H1 (cell line): ENCODE measurements around the gene BLOC1S1. TPM values are rescaled to one million over a fixed set of nuclear protein-coding genes. Genes with fewer than 3 reads are reported as not detected.

Experiments
- CTCF ChIA-PET: fragments of 300-600 bp; sonication (Branson Sonifier 250); formaldehyde crosslinking; loops from one replicate; lab custom pipeline; 2021; ENCODE audit not compliant: partially characterized antibody; lab: Charles Lee
- POLR2A ChIA-PET: fragments of 300-600 bp; sonication (Branson Sonifier 250); formaldehyde crosslinking; loops from one replicate; lab custom pipeline; 2021; ENCODE audit warnings: inconsistent platforms; ENCODE audit not compliant: partially characterized antibody; lab: Charles Lee
- DNase-seq, 2 experiments: peaks; one replicate each; pipeline versions ENCODE4 v3.0.0 to v3.0.0-alpha.2; 2010 to 2022; ENCODE audit warnings: low spot score in 2 of 2, low read depth in 1 of 2, mixed read lengths in 1 of 2
- FAIRE-seq: peaks from 2 replicates; lab custom pipeline; 2011; peaks lifted over from hg19 to GRCh38; lab: Jason Lieb, UNC
- H2AFZ ChIP-seq: 2 replicates; pipeline ENCODE4 v1.8.1; 2012; ENCODE audit warnings: low read length, inconsistent platforms
- H2AK5ac ChIP-seq: 2 replicates; pipeline ENCODE4 v1.6.1; 2013; ENCODE audit warnings: low read depth, low read length
- H2BK120ac ChIP-seq: replicated peaks from 2 replicates; pipeline ENCODE3; 2013; ENCODE audit warnings: low read depth, low read length, inconsistent platforms
- H2BK12ac ChIP-seq: 2 replicates; pipeline ENCODE4 v1.6.1; 2013; ENCODE audit warnings: low read depth, low read length
- H2BK15ac ChIP-seq: 2 replicates; pipeline ENCODE4 v1.6.1; 2013; ENCODE audit warnings: low read length
- H2BK20ac ChIP-seq: 2 replicates; pipeline ENCODE4 v1.6.1; 2013; ENCODE audit warnings: low read length
- H2BK5ac ChIP-seq: 2 replicates; pipeline ENCODE4 v1.6.1; 2013; ENCODE audit warnings: low read depth, low read length
- H3K14ac ChIP-seq: 2 replicates; pipeline ENCODE4 v1.6.1; 2013; ENCODE audit warnings: inconsistent platforms; ENCODE audit not compliant: insufficient read length
- H3K18ac ChIP-seq: 2 replicates; pipeline ENCODE4 v1.6.1; 2013; ENCODE audit warnings: low read length; ENCODE audit errors: extremely low read depth
- H3K23ac ChIP-seq: 2 replicates; pipeline ENCODE4 v1.6.1; 2013; ENCODE audit warnings: inconsistent platforms; ENCODE audit not compliant: insufficient read length
- H3K23me2 ChIP-seq: 2 replicates; pipeline ENCODE4 v1.6.1; 2013; ENCODE audit warnings: low read depth, low read length
- H3K27ac ChIP-seq: 2 replicates; pipeline ENCODE4 v1.6.1; 2011; ENCODE audit warnings: low read depth, low read length, inconsistent platforms
- H3K27me3 ChIP-seq, 4 experiments: replicated peaks in 1 of 4; 1 replicate in 1 of 4; 2 replicates in 3 of 4; pipeline versions ENCODE4 v1.6.1 to v1.8.1; 2011 to 2013; ENCODE audit warnings: low read length in 3 of 4, mild to moderate bottlenecking in 3 of 4, inconsistent platforms in 2 of 4, mixed read lengths in 2 of 4, moderate library complexity in 1 of 4; ENCODE audit not compliant: control insufficient read depth in 3 of 4, insufficient read depth in 3 of 4; ENCODE audit errors: extremely low read depth in 1 of 4
- H3K36me3 ChIP-seq, 4 experiments: 2 replicates each; pipeline versions ENCODE4 v1.6.1 to v1.8.1; 2011 to 2013; ENCODE audit warnings: mild to moderate bottlenecking in 4 of 4, low read length in 3 of 4, moderate library complexity in 2 of 4, control low read depth in 1 of 4, inconsistent platforms in 1 of 4; ENCODE audit not compliant: insufficient read depth in 4 of 4, control insufficient read depth in 2 of 4
- H3K4ac ChIP-seq: replicated peaks from 2 replicates; pipeline ENCODE3; 2013; ENCODE audit warnings: low read length, low read depth, mixed read lengths, inconsistent platforms; ENCODE audit not compliant: insufficient read length
- H3K4me1 ChIP-seq, 4 experiments: replicated peaks in 1 of 4; 1 replicate in 1 of 4; 2 replicates in 3 of 4; pipeline versions ENCODE4 v1.6.1 to v1.8.1; 2011 to 2013; ENCODE audit warnings: low read length in 3 of 4, inconsistent platforms in 2 of 4, mixed read lengths in 1 of 4; ENCODE audit not compliant: insufficient read depth in 4 of 4, control insufficient read depth in 3 of 4
- H3K4me2 ChIP-seq, 2 experiments: 2 replicates each; pipeline versions ENCODE4 v1.6.1 to v1.8.1; 2011 to 2013; ENCODE audit warnings: low read depth in 2 of 2, low read length in 2 of 2, control low read depth in 1 of 2, inconsistent platforms in 1 of 2, mild to moderate bottlenecking in 1 of 2; ENCODE audit not compliant: insufficient read depth in 1 of 2
- H3K4me3 ChIP-seq, 4 experiments: fragments of 200-600, 300-600 bp in 1 of 4; sonication (generic), shearing (Covaris generic), sonication (Bioruptor Twin) in 1 of 4; 2 replicates each; pipeline versions ENCODE4 v1.5.1 to v1.8.1; 2011 to 2016; ENCODE audit warnings: low read length in 4 of 4, low read depth in 3 of 4, control low read depth in 2 of 4, inconsistent platforms in 2 of 4, mild to moderate bottlenecking in 2 of 4, mixed read lengths in 1 of 4, moderate library complexity in 1 of 4; ENCODE audit not compliant: insufficient read depth in 2 of 4; ENCODE audit errors: extremely low read depth in 1 of 4
- H3K56ac ChIP-seq: replicated peaks from 2 replicates; pipeline ENCODE3; 2013; ENCODE audit warnings: low read depth, mild to moderate bottlenecking, mixed read lengths, low read length, inconsistent platforms; ENCODE audit not compliant: insufficient read length
- H3K79me1 ChIP-seq: 2 replicates; pipeline ENCODE4 v1.6.1; 2013; ENCODE audit warnings: low read depth, low read length, control low read depth
- H3K79me2 ChIP-seq, 2 experiments: 2 replicates each; pipeline versions ENCODE4 v1.6.1 to v1.8.1; 2012 to 2013; ENCODE audit warnings: low read length in 2 of 2, mild to moderate bottlenecking in 2 of 2, inconsistent platforms in 1 of 2; ENCODE audit not compliant: insufficient read depth in 2 of 2, control insufficient read depth in 1 of 2
- H3K9ac ChIP-seq, 4 experiments: replicated peaks in 1 of 4; 1 replicate in 1 of 4; 2 replicates in 3 of 4; pipeline versions ENCODE4 v1.6.1 to v1.8.1; 2011 to 2013; ENCODE audit warnings: low read depth in 3 of 4, low read length in 3 of 4, control low read depth in 2 of 4, mild to moderate bottlenecking in 2 of 4, moderate library complexity in 2 of 4, inconsistent platforms in 1 of 4; ENCODE audit errors: extremely low read depth in 1 of 4
- H3K9me3 ChIP-seq, 2 experiments: 2 replicates each; pipeline versions ENCODE4 v1.6.1 to v1.8.1; 2012 to 2013; ENCODE audit warnings: mild to moderate bottlenecking in 2 of 2, moderate library complexity in 2 of 2, control low read depth in 1 of 2, inconsistent platforms in 1 of 2, low read depth in 1 of 2, low read length in 1 of 2, mixed read lengths in 1 of 2; ENCODE audit not compliant: insufficient read depth in 2 of 2
- H4K20me1 ChIP-seq, 2 experiments: replicated peaks in 1 of 2; 2 replicates each; pipeline versions ENCODE3 to v1.8.1; 2011 to 2013; ENCODE audit warnings: inconsistent platforms in 2 of 2, low read length in 2 of 2, mild to moderate bottlenecking in 1 of 2; ENCODE audit not compliant: insufficient read depth in 2 of 2, control insufficient read depth in 1 of 2
- H4K5ac ChIP-seq: 2 replicates; pipeline ENCODE4 v1.6.1; 2013; ENCODE audit warnings: low read length, low read depth, mixed read lengths, inconsistent platforms; ENCODE audit not compliant: insufficient read length
- H4K8ac ChIP-seq: 2 replicates; pipeline ENCODE4 v1.8.0; 2013; ENCODE audit warnings: mild to moderate bottlenecking, moderate library complexity, low read length, inconsistent platforms; ENCODE audit not compliant: insufficient read depth; ENCODE audit errors: extremely low read depth
- H4K91ac ChIP-seq: replicated peaks from 2 replicates; pipeline ENCODE3; 2013; ENCODE audit warnings: low read length, mixed read lengths, inconsistent platforms; ENCODE audit not compliant: insufficient read length
- EP300 ChIP-seq, 2 experiments: IDR thresholded peaks; 1 replicate in 1 of 2; 2 replicates in 1 of 2; pipeline ENCODE4 v1.6.1; 2011 to 2012; ENCODE audit warnings: low read depth in 2 of 2, low read length in 2 of 2, mild to moderate bottlenecking in 2 of 2, borderline replicate concordance in 1 of 2, inconsistent platforms in 1 of 2, moderate library complexity in 1 of 2
- POLR2AphosphoS5 ChIP-seq: IDR thresholded peaks from 2 replicates; pipeline ENCODE4 v1.6.1; 2011; ENCODE audit warnings: low read depth, low read length
- RAD21 ChIP-seq, 2 experiments: IDR thresholded peaks in 1 of 2; conservative IDR thresholded peaks in 1 of 2; 2 replicates each; pipeline ENCODE4 v1.6.1; 2011; ENCODE audit warnings: low read depth in 2 of 2, low read length in 2 of 2, improper control_type of control experiment in 1 of 2, inconsistent platforms in 1 of 2, mild to moderate bottlenecking in 1 of 2, moderate library complexity in 1 of 2
- TBP ChIP-seq: IDR thresholded peaks from 2 replicates; pipeline ENCODE4 v1.6.1; 2011; ENCODE audit warnings: low read depth, low read length, improper control_type of control experiment
- WGBS, 2 experiments: shearing (Covaris generic) in 1 of 2; methylation state at CpG; one replicate each; pipeline versions ENCODE4 v1.1.6 to v1.1.7; 2013 to 2015; ENCODE audit warnings: low lambda C conversion rate in 2 of 2, mixed read lengths in 2 of 2, inconsistent platforms in 1 of 2, low coverage in 1 of 2, missing lambda C conversion rate in 1 of 2; ENCODE audit not compliant: insufficient replicate concordance in 2 of 2, insufficient coverage in 1 of 2, insufficient read length in 1 of 2; ENCODE audit errors: extremely low coverage in 1 of 2, missing lambda C conversion rate in 1 of 2; 5-methylcytosine and 5-hydroxymethylcytosine counted together
- polyA plus RNA-seq, 7 experiments: library from polyadenylated mRNA; depleted of rRNA in 3 of 7; stranded (reverse) in 5 of 7; unstranded in 2 of 7; fragments of >200 nt in 5 of 7; fragments of 200-250 nt in 2 of 7; gene quantifications; 1 replicate in 5 of 7; 2 replicates in 1 of 7; 4 replicates in 1 of 7; pipeline versions ENCODE4 v1.2.1 to v1.2.3, GENCODE V29; 2011 to 2013; ENCODE audit warnings: missing spikeins in 2 of 7, mixed read lengths in 2 of 7
- total RNA-seq: library from RNA; stranded (reverse); fragmentation: NEBNext Ultra II Directional; extraction: Animal tissue kit (Norgen Biotek cat#: 25700); gene quantifications from 2 replicates; pipeline ENCODE4 v1.2.1, GENCODE V29; 2021
- TF ChIP-seq, protein P1 (sequence below), 3 experiments: IDR thresholded peaks; 1 replicate in 2 of 3; 2 replicates in 1 of 3; pipeline versions ENCODE4 v1.5.1 to v1.6.1; 2011; ENCODE audit warnings: low read length in 3 of 3, mild to moderate bottlenecking in 3 of 3, inconsistent platforms in 2 of 3, low read depth in 1 of 3, moderate library complexity in 1 of 3; ENCODE audit not compliant: insufficient read depth in 1 of 3; ENCODE audit errors: control extremely low read depth in 1 of 3

Gene BLOC1S1
- total and polyA plus RNA-seq, 2 of the 8 experiments (the other 6 are each of a cell fraction or from before 2014, with no cell fraction given): 91.1 to 185 TPM

DNA sequence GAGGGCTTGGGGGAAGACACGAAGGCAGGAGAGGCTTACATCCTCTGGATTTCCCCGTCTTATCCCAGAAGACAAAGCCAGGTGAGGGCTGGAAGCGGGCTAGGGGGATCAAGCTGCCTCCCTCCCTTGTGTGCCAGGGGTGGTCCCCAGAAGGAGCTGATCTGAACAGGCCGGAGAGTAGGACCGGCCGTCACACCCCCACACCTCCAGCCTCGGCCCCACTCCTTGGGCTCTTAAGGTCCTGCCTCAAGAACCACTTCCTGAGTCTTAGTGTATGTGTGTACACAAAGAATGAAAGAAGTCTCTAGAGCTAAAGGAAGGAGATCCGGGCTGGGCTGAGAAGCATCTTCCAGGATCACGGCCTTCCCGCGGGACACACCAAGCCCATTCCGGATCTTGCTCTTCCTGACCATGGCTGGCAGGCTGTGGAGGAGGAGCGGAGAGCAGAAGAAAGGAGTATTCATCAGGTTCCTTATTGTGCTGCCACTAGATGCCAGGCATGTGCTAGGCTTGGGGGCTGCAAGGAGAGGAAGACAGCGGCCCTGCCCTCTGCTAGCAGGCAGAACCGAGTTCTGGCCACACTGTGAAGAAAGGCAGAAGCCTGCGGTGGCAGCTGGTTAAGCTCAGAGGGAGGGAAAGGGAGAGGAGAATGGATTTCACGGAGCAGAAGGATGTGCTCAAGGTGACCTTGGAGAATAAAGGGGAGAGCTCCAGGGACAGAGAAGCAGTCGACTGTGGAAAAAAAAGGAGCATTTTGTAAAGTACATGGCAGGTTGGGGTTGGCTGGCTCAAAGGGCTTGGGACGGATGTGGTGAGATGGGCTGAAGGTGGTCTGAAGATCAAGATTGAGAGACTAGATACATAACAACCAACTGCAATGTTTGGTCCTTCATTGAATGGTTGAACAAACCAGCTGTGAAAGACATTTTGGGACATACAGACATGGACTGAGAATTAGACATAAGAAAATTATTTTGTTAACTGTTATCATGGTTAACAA, 14.3 kb downstream of the BLOC1S1 start:
- POLR2A ChIA-PET: interaction anchor here (0.5 to 34.1 kb wide), 18 partner anchors 8 to 1382 kb away, joined by 3 to 809 read pairs (median 7); partner anchors contain the start of genes BLOC1S1, DNAJC14, ITGA7 and ORMDL2
- 17% methylated on average over 19 of the region's 19 CpGs; no CpG with 5 or more reads in 1 of the 2 experiments for WGBS, 2 experiments
- TF ChIP-seq, protein P1, sequence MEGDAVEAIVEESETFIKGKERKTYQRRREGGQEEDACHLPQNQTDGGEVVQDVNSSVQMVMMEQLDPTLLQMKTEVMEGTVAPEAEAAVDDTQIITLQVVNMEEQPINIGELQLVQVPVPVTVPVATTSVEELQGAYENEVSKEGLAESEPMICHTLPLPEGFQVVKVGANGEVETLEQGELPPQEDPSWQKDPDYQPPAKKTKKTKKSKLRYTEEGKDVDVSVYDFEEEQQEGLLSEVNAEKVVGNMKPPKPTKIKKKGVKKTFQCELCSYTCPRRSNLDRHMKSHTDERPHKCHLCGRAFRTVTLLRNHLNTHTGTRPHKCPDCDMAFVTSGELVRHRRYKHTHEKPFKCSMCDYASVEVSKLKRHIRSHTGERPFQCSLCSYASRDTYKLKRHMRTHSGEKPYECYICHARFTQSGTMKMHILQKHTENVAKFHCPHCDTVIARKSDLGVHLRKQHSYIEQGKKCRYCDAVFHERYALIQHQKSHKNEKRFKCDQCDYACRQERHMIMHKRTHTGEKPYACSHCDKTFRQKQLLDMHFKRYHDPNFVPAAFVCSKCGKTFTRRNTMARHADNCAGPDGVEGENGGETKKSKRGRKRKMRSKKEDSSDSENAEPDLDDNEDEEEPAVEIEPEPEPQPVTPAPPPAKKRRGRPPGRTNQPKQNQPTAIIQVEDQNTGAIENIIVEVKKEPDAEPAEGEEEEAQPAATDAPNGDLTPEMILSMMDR (IDR thresholded peaks at IDR 0.05; ENCODE audit: control extremely low read depth in 1 of 3, insufficient read depth in 1 of 3, low read depth in 1 of 3, low read length in 3 of 3): peak in 2 of 3 experiments; percentile 14 to 16; a peak in 2 of 4 replicates
- TF ChIP-seq RAD21 (IDR thresholded peaks at IDR 0.05 in 1 of 2, conservative IDR thresholded peaks at IDR 0.05 in 1 of 2; ENCODE audit: low read depth in 2 of 2, low read length in 2 of 2) (peak; percentile 27 to 44; a peak in 3 of 4 replicates), POLR2AphosphoS5 (peak; percentile 15; the same call in 1 of the 2 replicates), TBP (peak; percentile 12; the same call in 1 of the 2 replicates), EP300 (IDR thresholded peaks at IDR 0.05; ENCODE audit: borderline replicate concordance in 1 of 2, low read depth in 2 of 2, low read length in 2 of 2) (no peak)

More for the DNA sequence above, 14.3 kb downstream of the BLOC1S1 start:
- Histone ChIP-seq H4K20me1 (peaks cover 0 to 2% of the 10 kb centered on the region in 2 experiments), H2BK15ac (no peak overlapping the region), H3K4me2 (peak overlapping the region; percentile 82 to 92), H3K36me3 (peaks cover 4 to 21% (median 9%) of the 10 kb centered on the region in 4 experiments; a peak in 5 of 8 replicates), H3K27me3 (no peaks in the 10 kb centered on the region), H3K4me1 (peaks cover 0 to 12% (median 10%) of the 10 kb centered on the region in 4 experiments; a peak in 6 of 7 replicates), H4K91ac (peak overlapping the region; percentile 17), H2BK20ac (0 out of 2 replicates have a peak overlapping the region, but pooled peaks have one; percentile 55), H3K79me1 (peaks cover 5% of the 10 kb centered on the region; the same call in 1 of the 2 replicates), H3K4me3 (peak overlapping the region; percentile 54 to 93 (median 90)), H2AK5ac (no peak overlapping the region), H3K18ac (peak overlapping the region; percentile 85), H3K56ac (no peak overlapping the region), H2BK120ac (no peak overlapping the region), H3K27ac (no peak overlapping the region), H3K4ac (no peak overlapping the region), H2BK12ac (0 out of 2 replicates have a peak overlapping the region, but pooled peaks have one; percentile 3), H4K8ac (no peak overlapping the region), H3K23ac (no peak overlapping the region), H2BK5ac (peak overlapping the region; percentile 8; the same call in 1 of the 2 replicates), H3K14ac (no peak overlapping the region), H3K9me3 (no peaks in the 10 kb centered on the region), H3K79me2 (peaks cover 0 to 17% of the 10 kb centered on the region in 2 experiments; a peak in 2 of 4 replicates), H2AFZ (no peak overlapping the region), H3K9ac (peak overlapping the region in 3 of 4 experiments; percentile 45 to 62 (median 48); a peak in 5 of 7 replicates), H4K5ac (peak overlapping the region; percentile 10), H3K23me2 (peaks cover 15% of the 10 kb centered on the region)
- FAIRE-seq: no peak
- CTCF ChIA-PET: interaction anchor here (0.6 to 2.7 kb wide), 22 partner anchors 8 to 209 kb away, joined by 3 to 34 read pairs (median 4); partner anchors contain the start of genes BLOC1S1, ITGA7, ORMDL2 and RDH5
- DNase-seq: no peak
